COLO829 (cell line): ENCODE results near the gene TTBK2.
"Not testable (repeated sequence)": the region's sequence is repeated elsewhere in the genome, so short reads cannot be mapped to it uniquely, and the experiment has no call there.

ENCODE experiments used
- DNase-seq: peaks from one replicate; pipeline ENCODE4 v3.0.0; 2012; ENCODE audit warnings: low spot score

The TTBK2 gene

DNA sequence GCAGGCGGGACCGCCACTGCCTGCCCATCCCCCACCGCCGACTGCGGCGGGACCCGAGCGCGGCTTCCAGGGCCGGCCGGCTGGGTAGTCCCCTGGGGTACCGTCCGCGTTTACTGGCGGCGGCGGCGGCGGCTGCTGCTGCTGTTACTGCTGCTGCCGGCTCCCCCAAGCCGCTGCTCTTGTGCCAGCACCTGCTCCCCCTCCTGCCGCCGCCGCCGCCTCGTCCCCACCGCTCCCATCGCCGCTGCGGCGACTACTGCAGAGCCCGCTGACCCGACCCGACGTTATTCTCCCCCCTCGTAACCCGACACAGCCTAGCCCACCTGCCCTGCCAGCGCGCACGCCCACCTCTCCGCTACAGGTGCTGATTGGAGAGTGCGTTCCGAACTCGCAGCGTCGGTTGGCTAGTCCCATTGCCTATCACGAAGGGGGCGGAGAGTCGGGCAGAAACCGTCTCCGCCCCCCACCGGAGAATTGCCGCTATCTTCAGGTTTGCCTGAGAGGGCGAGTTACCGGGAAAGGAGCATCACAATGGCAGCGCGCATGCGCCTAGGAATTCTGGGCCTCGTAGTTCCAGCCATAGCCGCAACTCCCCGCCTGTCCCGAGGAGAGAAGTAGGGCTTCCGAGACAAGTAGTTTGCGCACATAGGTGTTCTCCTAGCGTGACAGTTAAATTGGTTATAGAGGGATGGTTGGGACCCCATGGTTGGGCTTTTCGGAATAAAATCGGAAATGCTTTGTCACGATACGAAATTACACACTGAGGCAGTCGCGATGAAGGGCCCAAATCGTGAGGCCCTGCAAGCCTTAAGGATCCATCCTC is at the start of gene TTBK2:
Gene TTBK2, minus strand, starts transcription at position 260 of the 823 bp plus-strand sequence. CDS start 42,161 bp downstream, outside the sequence.
- DNase-seq = peak; percentile 91

- DNase-seq = no peak
Measured at GRCh38 chr15:42964476-42964875, 43.9 kb upstream of the TTBK2 start.

GRCh38 chr15:42955518-42955917 is 34.9 kb upstream of the TTBK2 start:
- no peak for DNase-seq

GRCh38 chr15:42954291-42954690 is 33.7 kb upstream of the TTBK2 start:
- no peak for DNase-seq

DNA sequence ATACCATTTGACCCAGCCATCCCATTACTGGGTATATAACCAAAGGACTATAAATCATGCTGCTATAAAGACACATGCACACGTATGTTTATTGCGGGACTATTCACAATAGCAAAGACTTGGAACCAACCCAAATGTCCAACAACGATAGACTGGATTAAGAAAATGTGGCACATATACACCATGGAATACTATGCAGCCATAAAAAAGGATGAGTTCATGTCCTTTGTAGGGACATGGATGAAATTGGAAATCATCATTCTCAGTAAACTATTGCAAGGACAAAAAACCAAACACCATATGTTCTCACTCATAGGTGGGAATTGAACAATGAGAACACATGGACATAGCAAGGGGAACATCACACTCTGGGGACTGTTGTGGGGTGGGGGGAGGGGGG is 28.3 kb upstream of the TTBK2 start:
- DNase-seq = not testable (repeated sequence)

DNA sequence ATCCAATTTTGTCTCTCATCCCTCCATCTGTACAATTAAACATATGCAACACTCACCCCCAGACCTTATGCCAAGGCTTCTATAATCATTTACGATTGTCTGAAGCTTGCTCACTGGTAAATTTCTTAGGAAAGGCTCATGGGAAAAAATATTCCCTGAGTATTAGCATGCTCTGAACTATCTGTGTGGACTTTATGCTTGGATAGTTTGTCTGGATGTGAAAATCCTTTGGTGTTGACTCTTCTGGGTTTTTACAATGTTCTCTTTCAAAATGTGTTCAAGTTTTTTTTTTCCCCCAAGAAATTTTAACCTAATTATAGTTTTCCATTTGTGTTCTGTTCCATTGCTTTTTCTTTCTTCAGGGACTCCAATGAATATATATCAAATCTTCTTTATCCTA is 19.9 kb upstream of the TTBK2 start:
- DNase-seq = no peak

- DNase-seq = no peak
Measured at GRCh38 chr15:42939841-42940240, 19.3 kb upstream of the TTBK2 start.

- no peak for DNase-seq
Measured at GRCh38 chr15:42937143-42937542, 16.6 kb upstream of the TTBK2 start.

- no peak for DNase-seq
Measured at GRCh38 chr15:42933886-42934667, 13.5 kb upstream of the TTBK2 start.

DNA sequence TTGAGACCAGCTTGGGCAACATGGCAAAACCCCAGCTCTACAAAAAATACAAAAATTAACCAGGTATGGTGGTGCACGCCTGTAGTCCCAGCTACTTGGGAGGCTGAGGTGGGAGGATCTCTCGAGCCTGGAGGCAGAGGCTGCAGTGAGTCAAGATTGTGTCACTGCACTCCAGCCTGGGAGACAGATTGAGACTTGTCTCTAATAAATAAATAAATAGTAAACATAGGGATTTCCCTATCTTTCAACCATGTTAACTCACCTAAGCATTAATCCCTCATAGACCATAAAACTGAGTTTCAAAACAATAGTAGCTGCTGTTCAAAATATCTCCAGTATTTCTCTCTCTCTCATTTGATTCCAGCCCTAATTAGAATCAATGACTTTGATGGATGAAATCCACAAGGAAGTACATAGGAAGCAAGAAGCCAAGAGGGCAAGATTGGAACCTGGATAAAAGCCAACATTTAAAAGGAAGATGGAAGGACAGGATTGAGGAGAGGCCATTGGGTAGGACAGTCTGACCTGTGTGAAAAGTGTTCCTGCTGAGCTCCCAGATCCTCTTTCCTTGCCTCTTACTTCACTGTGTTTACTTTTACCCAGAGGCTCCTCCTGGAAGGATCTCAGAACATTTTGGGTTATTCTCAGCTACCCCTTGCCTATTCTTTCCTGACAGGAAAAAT is 12.4 kb upstream of the TTBK2 start:
- no peak for DNase-seq

GRCh38 chr15:42931702-42932486 is 11.3 kb upstream of the TTBK2 start:
- DNase-seq = no peak

DNA sequence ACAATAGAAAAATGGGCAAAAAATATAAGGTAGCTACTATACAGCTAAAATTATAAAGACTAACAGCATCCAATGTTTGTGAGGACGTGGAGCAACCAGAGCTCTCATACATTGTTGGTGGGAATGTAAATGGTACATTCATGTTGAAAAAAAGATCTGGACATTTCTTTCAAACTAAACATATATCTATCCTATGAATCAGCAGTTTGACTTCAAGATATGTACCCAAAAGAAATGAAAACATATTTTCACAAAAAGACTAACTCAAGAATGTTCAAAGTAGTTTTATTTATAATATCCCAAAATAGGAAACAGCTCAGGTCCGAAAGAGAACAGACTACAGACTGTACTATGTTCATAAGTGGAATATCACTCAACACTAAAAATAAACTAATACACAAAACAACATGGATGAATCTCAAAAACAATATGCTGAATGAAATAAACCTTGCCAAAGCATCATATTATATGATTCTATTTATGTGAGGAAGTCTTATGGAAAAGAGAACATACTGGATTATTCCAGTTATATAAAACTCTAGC is 8.8 kb upstream of the TTBK2 start:
- DNase-seq = no peak

DNA sequence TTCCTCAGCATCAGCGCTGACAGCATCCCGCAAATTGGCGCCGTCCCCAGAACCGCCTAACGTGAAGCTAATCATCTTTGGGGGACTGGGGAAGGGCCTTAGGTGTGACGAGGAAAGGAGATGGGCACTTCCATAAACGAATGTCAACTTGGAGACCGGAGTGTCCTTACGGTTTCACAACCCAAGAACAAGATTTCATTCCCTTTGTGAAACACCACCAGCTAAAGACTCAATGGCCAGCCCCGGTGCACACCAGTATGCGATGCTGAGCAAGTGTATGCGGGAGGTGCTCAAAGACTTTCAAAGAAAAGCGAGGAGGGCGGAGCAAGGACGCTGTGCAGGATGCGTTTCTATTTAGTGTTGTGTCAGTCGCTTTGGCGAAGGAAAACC is 759 bp upstream of the TTBK2 start:
- DNase-seq = no peak

DNA sequence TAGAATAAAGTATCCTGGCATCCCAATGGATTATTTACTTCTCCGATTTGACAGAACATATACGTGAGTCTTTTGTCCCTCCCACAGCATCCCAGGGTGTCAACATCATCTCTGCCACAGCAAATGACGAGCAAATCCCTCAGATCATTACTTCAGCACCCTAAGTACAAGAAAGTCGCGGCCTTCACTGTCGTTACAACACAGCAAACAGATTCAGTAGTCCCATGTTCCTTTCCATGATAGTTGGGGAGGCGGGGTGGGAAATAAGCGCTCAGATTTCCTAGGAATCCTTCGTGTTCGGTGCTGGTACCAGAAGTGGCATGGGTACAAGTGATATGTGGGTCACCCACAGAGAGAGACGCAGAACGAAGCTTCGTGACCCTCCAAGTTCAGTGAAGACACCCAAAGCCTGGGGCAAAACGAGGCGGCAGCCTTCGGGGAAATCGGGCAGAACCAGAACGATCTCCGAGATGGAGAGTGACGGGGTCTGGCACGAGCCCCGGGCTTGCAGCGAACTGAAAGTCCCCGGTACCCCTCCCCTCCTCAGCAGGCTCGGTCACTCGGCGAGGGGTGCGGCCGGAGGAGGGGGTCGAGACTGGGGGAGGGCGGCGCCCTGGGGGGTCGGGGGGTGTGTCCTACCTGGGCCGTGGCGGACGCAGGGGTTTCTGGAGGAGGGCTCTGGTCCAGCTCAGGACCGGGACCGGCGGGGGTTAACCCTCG is 619 bp downstream of the TTBK2 start:
- no peak for DNase-seq

GRCh38 chr15:42919308-42919707 is 1.3 kb downstream of the TTBK2 start:
- no peak for DNase-seq

- DNase-seq = no peak
Measured at GRCh38 chr15:42918047-42918446, 2.5 kb downstream of the TTBK2 start.

- no peak for DNase-seq
Measured at GRCh38 chr15:42915654-42916315, 4.8 kb downstream of the TTBK2 start.

GRCh38 chr15:42914728-42915497 is 5.7 kb downstream of the TTBK2 start:
- no peak for DNase-seq

DNA sequence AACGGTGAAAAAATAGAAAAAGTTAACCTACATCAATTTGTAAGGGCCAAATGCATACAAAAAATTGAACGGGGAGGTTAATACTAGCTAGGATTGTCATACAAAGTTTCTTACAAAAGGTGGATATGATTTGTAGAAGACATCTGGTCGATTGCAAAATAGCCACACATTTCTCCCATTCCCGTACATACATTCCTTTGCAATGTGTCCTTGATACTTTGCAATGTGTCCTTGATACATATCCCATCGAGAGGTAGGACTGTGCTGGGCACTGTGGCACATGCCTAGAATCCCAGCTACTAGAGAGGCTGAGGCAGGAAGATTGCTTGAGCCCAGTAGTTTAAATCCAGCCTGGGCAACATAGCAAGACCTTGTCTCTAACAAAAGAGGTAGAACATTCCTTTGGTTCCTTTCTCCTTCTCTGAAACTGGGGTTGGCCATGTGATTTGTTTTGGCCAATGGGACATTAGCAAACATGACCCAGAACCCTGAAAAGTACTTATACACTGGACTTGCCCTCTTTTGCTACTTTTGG is 9.5 kb downstream of the TTBK2 start:
- no peak for DNase-seq
